ENCODE results near the gene ZNF385C.
"Not testable (repeated sequence)": the region's sequence is repeated elsewhere in the genome, so short reads cannot be mapped to it uniquely, and the experiment has no call there.

The ZNF385C gene

GRCh38 chr17:42016941-42017865 is 81.1 kb downstream of the ZNF385C start, which contains the start of gene DNAJC7:
TSS of gene DNAJC7 (minus strand) at chr17:42017439. CDS start at chr17:42017416, 23 bp downstream.
- peak; percentile 69 for DNase-seq

- no peak for DNase-seq
Measured at GRCh38 chr17:42016411-42016831, 81.9 kb downstream of the ZNF385C start.

- DNase-seq = not testable (repeated sequence)
Measured at GRCh38 chr17:42013740-42014139, 84.5 kb downstream of the ZNF385C start.

- not testable (repeated sequence) for DNase-seq
Measured at GRCh38 chr17:42012363-42012762, 85.9 kb downstream of the ZNF385C start.

- DNase-seq = no peak
Measured at GRCh38 chr17:42010898-42011516, 87.3 kb downstream of the ZNF385C start.

GRCh38 chr17:42010266-42010680 is 88.0 kb downstream of the ZNF385C start:
- not testable (repeated sequence) for DNase-seq

- no peak for DNase-seq
Measured at GRCh38 chr17:42009170-42009569, 89.1 kb downstream of the ZNF385C start.

GRCh38 chr17:42005166-42005565 is 93.1 kb downstream of the ZNF385C start:
- no peak for DNase-seq

GRCh38 chr17:42002792-42003301 is 95.4 kb downstream of the ZNF385C start:
- DNase-seq = no peak

GRCh38 chr17:42002175-42002791 is 96.0 kb downstream of the ZNF385C start:
- no peak for DNase-seq

- DNase-seq = no peak
Measured at GRCh38 chr17:42001729-42002128, 96.5 kb downstream of the ZNF385C start.

GRCh38 chr17:42000413-42001133 is 97.7 kb downstream of the ZNF385C start:
- no peak for DNase-seq

- DNase-seq = no peak
Measured at GRCh38 chr17:41998497-41998896, 99.8 kb downstream of the ZNF385C start.

GRCh38 chr17:41996855-41997164 is 101.5 kb downstream of the ZNF385C start:
- no peak for DNase-seq

GRCh38 chr17:41992576-41992975 is 105.7 kb downstream of the ZNF385C start:
- DNase-seq = no peak

GRCh38 chr17:41989702-41990419 is 108.4 kb downstream of the ZNF385C start:
- no peak for DNase-seq

GRCh38 chr17:41988418-41988817 is 109.9 kb downstream of the ZNF385C start:
- no peak for DNase-seq

- no peak for DNase-seq
Measured at GRCh38 chr17:41987642-41988041, 110.6 kb downstream of the ZNF385C start.

- DNase-seq = no peak
Measured at GRCh38 chr17:41986634-41987033, 111.6 kb downstream of the ZNF385C start.

GRCh38 chr17:41985919-41986318 is 112.4 kb downstream of the ZNF385C start:
- no peak for DNase-seq

- DNase-seq = no peak
Measured at GRCh38 chr17:41984454-41984853, 113.8 kb downstream of the ZNF385C start.
